Left ventricle myocardium inferior (tissue), 1 donor: ENCODE data around the gene CYP3A7. TPM values are rescaled to one million over a fixed set of nuclear protein-coding genes. Genes with fewer than 3 reads are reported as not detected.

ENCODE experiments used
- DNase-seq: peaks from one replicate; pipeline ENCODE4 v3.0.0-alpha.2; 2020
- H3K27ac ChIP-seq: fragments of 200-600 bp; replicated peaks from 2 replicates; pipeline ENCODE4 v1.8.0; 2021
- H3K27me3 ChIP-seq: fragments of 200-600 bp; 2 replicates; pipeline ENCODE4 v1.8.0; 2021; ENCODE audit warnings: low read depth
- H3K36me3 ChIP-seq: fragments of 200-600 bp; 2 replicates; pipeline ENCODE4 v1.8.0; 2021
- H3K4me1 ChIP-seq: fragments of 200-600 bp; 2 replicates; pipeline ENCODE4 v1.8.0; 2021
- H3K4me3 ChIP-seq: fragments of 200-600 bp; 2 replicates; pipeline ENCODE4 v1.8.0; 2021; ENCODE audit warnings: mild to moderate bottlenecking, moderate library complexity
- H3K9me3 ChIP-seq: fragments of 200-600 bp; replicated peaks from 2 replicates; pipeline ENCODE4 v1.8.0; 2021
- CTCF ChIP-seq: fragments of 200-600 bp; IDR thresholded peaks from 2 replicates; pipeline ENCODE4 v1.8.0; 2021; ENCODE audit warnings: antibody characterized with exemption, mild to moderate bottlenecking, borderline replicate concordance
- intact Hi-C: fragments of 100-400 bp; cut with micrococcal nuclease; formaldehyde crosslinking; loops from one replicate; pipeline ENCODE4 v1.11.0; 2022
- total RNA-seq: library from RNA; stranded (reverse); fragmentation: NEBNext Ultra II Directional; extraction: Animal tissue kit (Norgen Biotek cat#: 25700); gene quantifications from one replicate; pipeline ENCODE4 v1.2.1, GENCODE V29; 2021
- donor health status: DM: no; HTN: yes; CAD: no; lungs with severe emphysema.

Gene CYP3A7
- total RNA-seq, 1 donor from 2014 or later, result not detected

GRCh38 chr7:99720800-99721595, 14.0 kb downstream of the CYP3A7 start:
- no peaks in the 10 kb centered on the region for H3K4me1 ChIP-seq
- TF ChIP-seq CTCF, result no peak
- peaks cover 8% of the 10 kb centered on the region for H3K9me3 ChIP-seq
- intact Hi-C loops, result no loop called here
- no peak overlapping the region for H3K27ac ChIP-seq
- H3K27me3 ChIP-seq, result no peaks in the 10 kb centered on the region
- DNase-seq, result no peak
- no peak overlapping the region for H3K4me3 ChIP-seq
- no peaks in the 10 kb centered on the region for H3K36me3 ChIP-seq

GRCh38 chr7:99719996-99720769, 14.8 kb downstream of the CYP3A7 start:
- intact Hi-C loops, result no loop called here
- Histone ChIP-seq H3K27me3 (no peaks in the 10 kb centered on the region), H3K36me3 (no peaks in the 10 kb centered on the region), H3K4me3 (no peak overlapping the region), H3K4me1 (no peaks in the 10 kb centered on the region), H3K9me3 (peaks cover 9% of the 10 kb centered on the region), H3K27ac (no peak overlapping the region)
- no peak for TF ChIP-seq CTCF
- no peak for DNase-seq

- H3K9me3 ChIP-seq, result peaks cover 14% of the 10 kb centered on the region
- TF ChIP-seq CTCF, result no peak
- no peak overlapping the region for H3K4me3 ChIP-seq
- no peaks in the 10 kb centered on the region for H3K27me3 ChIP-seq
- intact Hi-C loops, result no loop called here
- no peak for DNase-seq
- H3K27ac ChIP-seq, result no peak overlapping the region
- H3K4me1 ChIP-seq, result no peaks in the 10 kb centered on the region
- H3K36me3 ChIP-seq, result peaks cover 20% of the 10 kb centered on the region
Measured at GRCh38 chr7:99713995-99714570, 20.9 kb downstream of the CYP3A7 start.

GRCh38 chr7:99709838-99710578, 25.0 kb downstream of the CYP3A7 start:
- intact Hi-C loops, result no loop called here
- H3K27ac ChIP-seq, result no peak overlapping the region
- TF ChIP-seq CTCF, result no peak
- H3K4me3 ChIP-seq, result no peak overlapping the region
- no peak for DNase-seq
- H3K9me3 ChIP-seq, result peaks cover 35% of the 10 kb centered on the region
- peaks cover 40% of the 10 kb centered on the region for H3K36me3 ChIP-seq
- H3K4me1 ChIP-seq, result no peaks in the 10 kb centered on the region
- H3K27me3 ChIP-seq, result no peaks in the 10 kb centered on the region

GRCh38 chr7:99709260-99709659, 25.7 kb downstream of the CYP3A7 start:
- no peak for TF ChIP-seq CTCF
- H3K4me1 ChIP-seq, result no peaks in the 10 kb centered on the region
- no peak overlapping the region for H3K27ac ChIP-seq
- no peak for DNase-seq
- no peak overlapping the region for H3K4me3 ChIP-seq
- peaks cover 31% of the 10 kb centered on the region for H3K9me3 ChIP-seq
- no peaks in the 10 kb centered on the region for H3K27me3 ChIP-seq
- peaks cover 33% of the 10 kb centered on the region for H3K36me3 ChIP-seq
- intact Hi-C loops, result no loop called here
